Activated CD4-positive, CD25-positive, alpha-beta regulatory T cell (primary cell): ENCODE measurements around the gene CYB5R4.
"Not testable (repeated sequence)": the region's sequence is repeated elsewhere in the genome, so short reads cannot be mapped to it uniquely, and the experiment has no call there.

Experiments used
- DNase-seq, 4 experiments: peaks; one replicate each; lab custom pipeline; 2025; lab: John Stamatoyannopoulos, UW

The CYB5R4 gene

GRCh38 chr6:83908813-83909212 lies 49.3 kb downstream of the CYB5R4 start:
- no peak for DNase-seq

- no peak for DNase-seq
Observed at GRCh38 chr6:83911278-83911677, 51.8 kb downstream of the CYB5R4 start.

GRCh38 chr6:83914953-83915352 lies 55.5 kb downstream of the CYB5R4 start:
- no peak for DNase-seq

- DNase-seq: no peak
Observed at GRCh38 chr6:83917001-83917400, 57.5 kb downstream of the CYB5R4 start.

- DNase-seq: no peak
Observed at GRCh38 chr6:83920017-83920416, 60.5 kb downstream of the CYB5R4 start.

- no peak for DNase-seq
Observed at GRCh38 chr6:83921315-83921714, 61.8 kb downstream of the CYB5R4 start.

- no peak for DNase-seq
Observed at GRCh38 chr6:83927470-83927869, 68.0 kb downstream of the CYB5R4 start.

- DNase-seq: no peak
Observed at GRCh38 chr6:83928286-83928685, 68.8 kb downstream of the CYB5R4 start.

- DNase-seq: not testable (repeated sequence)
Observed at GRCh38 chr6:83946201-83946833, 86.8 kb downstream of the CYB5R4 start.

- not testable (repeated sequence) for DNase-seq
Observed at GRCh38 chr6:83947983-83948382, 88.5 kb downstream of the CYB5R4 start.

- no peak for DNase-seq
Observed at GRCh38 chr6:83948851-83949250, 89.4 kb downstream of the CYB5R4 start.

- not testable (repeated sequence) for DNase-seq
Observed at GRCh38 chr6:83951423-83951822, 91.9 kb downstream of the CYB5R4 start.

- no peak for DNase-seq
Observed at GRCh38 chr6:83952830-83953229, 93.3 kb downstream of the CYB5R4 start.

- no peak for DNase-seq
Observed at GRCh38 chr6:83954371-83954770, 94.9 kb downstream of the CYB5R4 start.

- no peak for DNase-seq
Observed at GRCh38 chr6:83958241-83958685, 98.8 kb downstream of the CYB5R4 start.

- no peak for DNase-seq
Observed at GRCh38 chr6:83960664-83961063, 101.2 kb downstream of the CYB5R4 start.

GRCh38 chr6:83962582-83962981 lies 103.1 kb downstream of the CYB5R4 start:
- no peak for DNase-seq

- no peak for DNase-seq
Observed at GRCh38 chr6:83966539-83966938, 107.0 kb downstream of the CYB5R4 start.

- no peak for DNase-seq
Observed at GRCh38 chr6:83970582-83970981, 111.1 kb downstream of the CYB5R4 start.

GRCh38 chr6:83974409-83975050 lies 115.0 kb downstream of the CYB5R4 start:
- DNase-seq: no peak

GRCh38 chr6:83976037-83976755 lies 116.7 kb downstream of the CYB5R4 start:
- no peak for DNase-seq

- no peak for DNase-seq
Observed at GRCh38 chr6:83976871-83977270, 117.4 kb downstream of the CYB5R4 start.

- no peak for DNase-seq
Observed at GRCh38 chr6:83978324-83978734, 118.8 kb downstream of the CYB5R4 start.
